ENCODE data around the gene CCR5.

DNA sequence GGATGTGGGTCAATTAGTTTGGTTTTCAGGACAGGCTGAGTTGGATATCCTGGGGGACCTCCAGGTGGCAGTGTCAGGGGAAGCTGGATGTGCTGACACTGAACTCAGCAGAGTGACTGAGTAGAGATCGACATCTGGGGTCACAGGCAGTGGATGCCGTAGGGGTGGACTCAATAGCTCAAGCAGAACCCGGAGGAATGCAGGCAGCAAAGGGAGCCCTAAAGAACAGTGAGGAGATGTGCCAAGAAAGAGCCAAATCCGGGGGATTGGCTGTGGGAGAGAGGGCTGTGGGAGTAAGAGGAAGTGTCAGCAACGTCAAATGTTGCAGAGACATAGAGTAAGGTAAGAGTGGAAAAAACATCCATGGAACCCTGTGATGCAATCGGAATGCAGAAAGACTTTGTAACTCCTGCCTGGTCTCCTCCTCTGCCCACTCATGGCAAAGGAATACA, 24.5 kb downstream of the CCR5 start:
- TF ChIP-seq, protein P1, sequence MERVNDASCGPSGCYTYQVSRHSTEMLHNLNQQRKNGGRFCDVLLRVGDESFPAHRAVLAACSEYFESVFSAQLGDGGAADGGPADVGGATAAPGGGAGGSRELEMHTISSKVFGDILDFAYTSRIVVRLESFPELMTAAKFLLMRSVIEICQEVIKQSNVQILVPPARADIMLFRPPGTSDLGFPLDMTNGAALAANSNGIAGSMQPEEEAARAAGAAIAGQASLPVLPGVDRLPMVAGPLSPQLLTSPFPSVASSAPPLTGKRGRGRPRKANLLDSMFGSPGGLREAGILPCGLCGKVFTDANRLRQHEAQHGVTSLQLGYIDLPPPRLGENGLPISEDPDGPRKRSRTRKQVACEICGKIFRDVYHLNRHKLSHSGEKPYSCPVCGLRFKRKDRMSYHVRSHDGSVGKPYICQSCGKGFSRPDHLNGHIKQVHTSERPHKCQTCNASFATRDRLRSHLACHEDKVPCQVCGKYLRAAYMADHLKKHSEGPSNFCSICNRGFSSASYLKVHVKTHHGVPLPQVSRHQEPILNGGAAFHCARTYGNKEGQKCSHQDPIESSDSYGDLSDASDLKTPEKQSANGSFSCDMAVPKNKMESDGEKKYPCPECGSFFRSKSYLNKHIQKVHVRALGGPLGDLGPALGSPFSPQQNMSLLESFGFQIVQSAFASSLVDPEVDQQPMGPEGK (CRISPR knock-in tag; IDR thresholded peaks at IDR 0.05; ENCODE audit: borderline replicate concordance), result no peak
- TF ChIP-seq, protein P2, sequence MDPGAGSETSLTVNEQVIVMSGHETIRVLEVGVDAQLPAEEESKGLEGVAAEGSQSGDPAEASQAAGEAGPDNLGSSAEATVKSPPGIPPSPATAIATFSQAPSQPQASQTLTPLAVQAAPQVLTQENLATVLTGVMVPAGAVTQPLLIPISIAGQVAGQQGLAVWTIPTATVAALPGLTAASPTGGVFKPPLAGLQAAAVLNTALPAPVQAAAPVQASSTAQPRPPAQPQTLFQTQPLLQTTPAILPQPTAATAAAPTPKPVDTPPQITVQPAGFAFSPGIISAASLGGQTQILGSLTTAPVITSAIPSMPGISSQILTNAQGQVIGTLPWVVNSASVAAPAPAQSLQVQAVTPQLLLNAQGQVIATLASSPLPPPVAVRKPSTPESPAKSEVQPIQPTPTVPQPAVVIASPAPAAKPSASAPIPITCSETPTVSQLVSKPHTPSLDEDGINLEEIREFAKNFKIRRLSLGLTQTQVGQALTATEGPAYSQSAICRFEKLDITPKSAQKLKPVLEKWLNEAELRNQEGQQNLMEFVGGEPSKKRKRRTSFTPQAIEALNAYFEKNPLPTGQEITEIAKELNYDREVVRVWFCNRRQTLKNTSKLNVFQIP (CRISPR knock-in tag; IDR thresholded peaks at IDR 0.05; ENCODE audit: borderline replicate concordance, low read depth), result no peak
- TF ChIP-seq ISL1 (CRISPR knock-in tag; IDR thresholded peaks at IDR 0.05), result no peak

All from SK-N-SH treated with all-trans-retinoic acid at 6 μM for 48 hours (cell line).